ENCODE measurements around the gene OTUD3. TPM values are rescaled to one million over a fixed set of nuclear protein-coding genes. Genes with fewer than 3 reads are reported as not detected.
A peak's percentile ranks its signal among the peaks of the same experiment; 100 is the strongest.
"Not testable (repeated sequence)": the region's sequence is repeated elsewhere in the genome, so short reads cannot be mapped to it uniquely, and the experiment has no call there.

Gene OTUD3
- total RNA-seq, 1 donor from 2014 or later: 4.7 TPM

DNA sequence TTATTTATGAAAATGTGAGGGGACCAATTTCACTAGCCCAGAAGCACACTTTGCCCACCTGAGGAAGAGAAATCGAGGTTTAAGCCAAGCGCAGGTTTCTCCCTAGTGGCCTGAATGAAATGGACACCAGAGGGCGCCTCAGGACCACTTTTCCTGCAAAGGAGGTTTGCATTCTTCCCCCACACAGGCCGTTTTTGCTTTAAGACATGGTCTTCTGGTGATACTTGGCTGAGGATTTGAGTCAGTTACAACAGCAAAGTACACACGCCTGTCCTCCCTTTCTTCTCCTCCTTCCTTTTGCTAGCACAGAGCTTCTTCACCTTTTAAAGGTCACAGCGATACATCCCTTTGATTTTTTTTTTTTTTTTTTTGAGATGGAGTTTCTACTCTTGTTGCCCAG is 35.9 kb downstream of the OTUD3 start:
- DNase-seq (ENCODE audit: low read depth, low spot score): peak; percentile 30

DNA sequence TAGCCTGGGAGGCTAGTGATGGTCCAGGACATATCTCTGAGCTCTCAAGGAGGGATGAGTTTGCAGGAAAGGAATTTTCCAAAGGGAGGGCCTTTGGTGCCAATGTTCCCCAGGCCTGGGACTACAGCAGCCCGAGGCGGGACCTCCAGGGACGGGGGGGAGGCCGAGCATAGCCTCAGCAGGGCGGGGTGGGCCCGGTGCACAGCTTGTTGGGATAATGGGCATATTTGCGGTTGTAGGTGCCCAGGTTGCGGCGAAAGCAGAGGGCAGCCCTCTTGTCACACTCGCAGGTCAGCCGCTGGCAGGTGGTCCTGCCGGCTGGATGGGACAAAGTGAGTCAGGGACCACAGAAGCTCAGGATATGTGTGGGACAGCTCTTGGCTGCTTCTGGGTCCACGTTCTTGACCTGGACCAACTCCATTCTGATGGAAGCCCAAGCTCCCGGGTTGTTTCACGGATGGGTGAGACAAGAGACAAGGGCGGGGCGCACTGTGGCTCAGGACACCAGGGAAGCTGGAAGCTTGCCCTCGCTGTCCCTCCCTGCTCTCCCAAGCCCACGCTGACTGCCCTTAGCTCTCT is 38.0 kb downstream of the OTUD3 start:
- no peak for DNase-seq (ENCODE audit: low read depth, low spot score)

DNA sequence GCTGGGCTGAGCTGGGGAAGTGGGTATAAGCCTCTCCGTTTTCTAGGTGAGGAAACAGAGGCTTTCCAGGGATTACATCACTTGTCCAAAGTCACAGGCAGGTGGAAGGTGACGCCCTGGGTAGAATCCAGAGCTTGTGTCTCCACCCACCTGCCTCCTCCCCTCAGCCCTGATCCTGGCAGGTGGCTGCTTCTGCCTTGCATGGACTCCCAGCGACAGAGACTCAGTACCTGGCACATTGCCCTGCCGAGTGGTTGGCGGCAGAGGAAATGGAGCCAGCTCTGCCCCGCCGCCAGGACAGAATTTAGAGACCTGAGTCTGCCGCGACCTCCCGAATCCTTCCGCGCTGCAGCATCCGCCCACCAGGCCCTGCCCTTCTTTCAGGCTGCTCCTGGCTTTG is 39.1 kb downstream of the OTUD3 start:
- DNase-seq (ENCODE audit: low read depth, low spot score): no peak

DNA sequence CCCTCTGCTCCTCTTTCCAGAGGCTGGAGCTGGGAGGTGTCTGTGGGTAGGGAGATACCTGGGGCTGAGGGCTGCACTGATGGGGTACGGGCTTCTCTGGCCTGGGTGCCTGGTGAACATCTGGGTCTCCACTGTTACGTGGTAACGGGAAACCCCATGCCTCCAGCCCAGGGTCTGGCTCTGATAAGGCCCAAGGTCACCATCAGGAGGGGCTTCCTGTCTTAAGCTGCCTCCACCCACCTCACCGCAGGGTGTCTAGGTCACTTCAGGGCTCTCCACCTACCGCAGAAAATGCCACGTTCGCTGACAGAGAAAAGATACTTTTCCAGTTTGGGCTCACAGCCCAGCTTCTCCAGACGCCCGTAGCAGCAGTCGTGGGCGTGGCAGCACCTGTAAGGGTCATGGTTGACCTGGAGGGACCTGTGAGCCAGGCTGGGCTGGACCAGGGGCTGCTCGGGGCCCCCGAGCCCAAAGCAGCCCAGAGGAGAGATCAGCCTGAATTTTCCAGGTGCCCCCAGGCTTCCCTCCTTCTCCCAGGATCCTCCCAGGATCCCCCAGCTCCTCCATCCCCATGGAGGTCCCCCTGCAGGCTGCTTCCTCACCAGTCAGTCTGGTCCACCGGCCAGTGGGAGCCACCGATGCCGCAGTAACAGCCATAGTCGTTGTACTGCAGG is 40.0 kb downstream of the OTUD3 start:
- DNase-seq (ENCODE audit: low read depth, low spot score): no peak

DNA sequence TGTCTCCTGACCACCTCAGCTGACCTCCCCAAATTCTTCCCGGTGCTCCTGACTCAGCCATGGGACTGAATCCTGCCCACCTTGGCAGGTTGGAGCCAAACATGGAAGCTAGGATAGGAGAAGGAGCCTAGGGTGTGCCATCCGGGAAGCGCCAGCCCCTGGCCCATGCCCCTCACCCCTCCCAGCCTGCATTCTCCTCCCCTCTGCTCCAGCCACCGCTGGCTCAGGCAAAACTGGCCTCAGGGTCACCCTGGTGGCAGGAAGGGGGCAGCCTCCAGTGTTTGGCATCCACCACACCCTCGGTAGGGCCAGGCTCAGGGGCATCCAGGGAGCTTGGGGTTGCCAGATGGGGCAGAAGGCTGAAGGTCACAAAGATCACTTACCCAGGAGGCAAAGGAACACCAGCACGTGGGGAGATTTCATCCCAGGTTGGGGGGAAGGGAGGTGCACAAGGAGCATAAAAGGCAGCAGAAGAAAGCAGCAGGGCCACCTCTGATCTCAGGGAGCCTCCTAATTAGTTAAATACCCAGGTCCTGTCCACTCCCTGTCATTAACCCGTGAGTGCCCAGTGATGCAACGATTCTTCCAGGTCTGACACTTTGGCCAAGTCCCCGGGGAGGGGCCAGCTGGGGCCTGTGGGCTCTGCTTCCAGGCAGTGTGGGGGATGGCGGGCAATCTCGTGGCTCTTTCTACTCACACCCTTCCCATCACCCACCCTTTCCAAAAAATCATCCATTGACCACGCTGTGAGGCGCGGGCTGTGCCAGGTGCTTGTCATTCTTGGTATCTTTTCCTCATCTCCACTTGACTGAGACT is 41.1 kb downstream of the OTUD3 start, which contains the start of gene PLA2G2E:
Gene PLA2G2E (minus strand): TSS at position 481 of the 816 bp plus-strand sequence. CDS start 58 bp downstream, at position 423.
- DNase-seq (ENCODE audit: low read depth, low spot score): no peak

DNA sequence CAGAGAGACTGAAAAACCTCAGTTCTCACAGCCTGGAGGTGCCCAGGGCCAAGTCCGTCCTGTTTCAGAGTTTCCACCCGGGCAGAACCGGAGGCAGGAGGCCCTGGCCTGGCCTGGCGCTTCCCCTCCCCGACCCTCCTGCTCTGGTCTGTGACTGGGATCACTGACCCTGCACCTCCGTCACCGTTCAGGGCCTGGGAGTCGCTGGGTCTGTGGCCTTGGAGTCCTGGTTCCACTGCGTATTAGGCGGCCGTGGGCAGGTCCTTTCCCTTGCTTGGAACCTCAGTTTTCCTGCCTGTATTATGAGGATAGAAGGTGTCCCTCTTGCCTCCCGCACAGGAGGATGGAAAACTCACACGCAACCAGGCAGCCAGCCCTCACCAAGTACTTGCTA is 41.8 kb downstream of the OTUD3 start:
- no peak for DNase-seq (ENCODE audit: low read depth, low spot score)

DNA sequence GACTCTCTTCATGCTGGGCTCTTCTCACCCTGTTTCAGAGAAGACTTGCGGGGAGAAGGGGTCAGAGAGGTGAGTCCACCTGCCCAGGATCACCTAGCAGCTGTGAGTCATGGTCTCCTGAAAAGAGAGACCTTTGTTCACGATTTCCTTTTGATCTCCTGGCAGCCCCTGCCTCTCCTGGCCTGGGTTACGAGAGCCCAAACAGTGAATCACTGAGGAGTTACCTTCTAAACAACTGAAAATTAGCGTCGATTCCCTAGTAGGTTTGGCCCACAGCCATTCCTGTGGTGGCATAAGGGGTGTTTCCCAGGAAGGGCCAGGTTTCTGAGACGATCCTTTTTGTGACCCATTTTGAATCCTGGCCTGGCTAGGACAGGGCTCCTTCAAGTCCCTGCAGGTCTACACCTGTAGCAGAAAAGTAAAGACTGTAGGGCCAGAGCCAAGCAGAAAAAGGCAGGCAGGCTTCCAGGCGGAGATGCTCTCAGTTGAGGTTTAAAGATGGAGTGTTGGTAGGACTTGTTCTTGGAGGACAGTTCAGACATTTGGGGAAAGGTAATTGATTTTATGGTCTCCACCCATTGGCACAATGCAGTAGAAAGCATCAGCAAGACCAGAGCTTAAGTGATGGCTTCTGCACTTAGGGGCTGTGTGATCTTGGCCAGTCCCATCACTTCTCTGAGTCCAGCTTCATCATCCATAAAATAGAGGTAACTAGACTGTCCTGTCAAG is 43.3 kb downstream of the OTUD3 start:
- DNase-seq (ENCODE audit: low read depth, low spot score): no peak

DNA sequence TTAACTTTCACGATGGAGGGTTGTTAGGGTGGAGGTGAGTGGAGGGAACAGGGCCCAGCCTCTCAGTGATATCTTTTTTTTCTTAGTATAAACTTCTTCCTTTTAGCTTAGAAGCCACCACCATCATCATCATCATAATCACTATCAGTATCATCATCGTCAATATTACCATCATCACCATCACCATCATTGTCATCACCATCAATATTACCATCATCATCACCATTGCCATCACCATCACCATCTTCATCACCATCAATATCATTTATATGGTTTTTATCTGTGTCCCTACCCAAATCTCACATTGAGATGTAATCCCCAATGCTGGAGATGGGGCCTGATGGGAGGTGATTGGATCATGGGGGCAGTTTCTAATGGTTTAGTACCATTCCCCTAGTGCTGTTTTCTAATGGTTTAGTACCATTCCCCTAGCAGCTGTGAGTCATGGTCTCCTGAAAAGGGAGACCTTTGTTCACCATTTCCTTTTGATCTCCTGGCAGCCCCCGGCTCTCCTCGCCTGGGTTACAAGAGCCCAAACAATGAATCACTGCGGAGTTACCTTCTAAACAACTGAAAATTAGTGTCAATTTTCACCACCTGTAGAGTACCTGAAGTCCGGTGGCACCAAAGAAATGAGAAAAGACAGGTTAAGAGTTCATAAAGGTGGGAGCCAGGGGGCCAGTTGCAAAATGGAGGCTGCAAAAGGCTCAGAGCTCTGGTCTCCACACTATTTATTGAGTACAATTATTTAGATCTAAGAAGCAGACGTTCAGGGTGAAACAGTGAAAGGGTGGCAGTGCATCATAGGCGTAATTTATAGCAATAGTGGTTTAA is 44.3 kb downstream of the OTUD3 start:
- DNase-seq (ENCODE audit: low read depth, low spot score): peak; percentile 30

DNA sequence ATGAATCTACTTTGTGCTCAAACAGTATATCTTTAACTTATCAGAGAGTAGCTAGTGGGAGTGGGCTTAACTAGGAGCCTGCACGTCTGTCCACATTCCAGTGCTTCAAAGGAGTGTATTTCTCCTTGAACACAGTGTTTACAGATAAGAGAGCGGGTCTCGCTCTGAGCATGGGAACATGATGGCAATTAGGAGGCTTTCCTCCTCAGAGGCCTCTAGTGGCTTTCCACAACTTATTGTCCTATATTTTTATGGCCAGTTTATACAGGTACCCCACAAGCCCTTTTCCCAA is 44.9 kb downstream of the OTUD3 start:
- DNase-seq (ENCODE audit: low read depth, low spot score): not testable (repeated sequence)

DNA sequence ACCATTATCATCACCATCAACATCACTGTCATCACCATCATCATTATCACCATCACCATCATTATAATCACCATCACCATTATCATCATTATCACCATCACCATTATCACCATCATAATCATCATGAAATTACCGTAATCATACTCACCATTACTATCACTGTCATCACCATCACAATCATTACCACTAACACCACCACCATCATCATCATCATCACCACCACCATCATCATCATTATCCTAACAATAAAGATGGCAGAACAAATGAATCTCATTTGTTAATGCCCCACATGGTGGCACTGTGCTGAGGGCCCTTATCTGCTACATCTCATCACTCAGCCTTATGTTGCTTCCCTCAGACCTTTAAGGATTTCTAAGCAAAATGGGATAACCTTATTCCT is 50.7 kb downstream of the OTUD3 start:
- no peak for DNase-seq (ENCODE audit: low read depth, low spot score)

DNA sequence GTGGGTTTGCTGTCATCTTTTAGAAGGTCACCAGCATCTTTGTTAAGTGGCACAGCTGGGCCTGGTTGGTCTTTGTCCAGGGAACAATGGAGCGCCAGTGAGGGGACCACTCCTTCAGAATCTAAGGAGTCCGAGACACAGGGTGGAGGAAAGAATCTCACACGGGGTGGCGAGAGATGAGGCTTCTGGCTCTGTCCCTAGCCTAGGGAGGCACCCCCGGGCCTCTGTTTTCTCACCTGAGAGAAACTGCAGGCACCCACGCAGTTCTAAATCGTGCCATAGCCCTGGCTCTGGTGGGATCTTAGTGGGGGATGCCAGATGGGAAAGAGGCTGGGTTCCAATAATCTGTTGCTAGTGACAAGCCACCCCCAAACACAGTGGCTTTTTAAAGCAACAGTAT is 52.1 kb downstream of the OTUD3 start:
- no peak for DNase-seq (ENCODE audit: low read depth, low spot score)

DNA sequence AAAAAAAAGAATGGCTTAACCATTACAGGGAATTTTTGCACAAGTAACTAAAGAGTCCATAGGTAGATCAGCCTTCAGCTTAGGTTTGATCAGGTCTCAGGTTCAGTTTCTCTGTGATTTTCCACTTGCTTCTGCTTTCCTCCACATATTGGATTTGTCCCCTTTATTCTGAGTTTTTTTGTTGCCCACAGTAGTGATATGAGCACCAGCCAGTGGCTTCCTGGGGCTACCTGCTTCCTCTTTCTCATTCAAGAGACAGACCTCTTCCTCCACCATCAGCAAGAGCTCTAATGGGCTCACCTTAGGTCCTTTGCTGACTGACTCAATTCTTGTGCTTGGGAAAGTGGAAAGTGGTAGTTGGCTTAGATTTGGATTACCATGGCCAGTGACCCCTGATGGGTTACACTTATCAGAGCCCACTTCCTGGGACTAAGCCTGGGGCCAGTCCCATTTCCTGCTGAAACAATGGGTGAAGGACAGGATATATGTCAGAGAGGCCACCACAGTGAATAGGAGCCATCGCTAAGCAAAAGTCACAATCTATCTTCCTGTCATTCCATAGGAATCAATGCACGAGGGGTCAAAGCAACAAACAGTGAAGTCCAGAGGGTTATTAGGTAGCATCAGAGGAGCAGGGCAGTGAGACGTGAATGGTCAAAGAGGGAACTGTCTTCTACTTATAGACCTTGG is 54.0 kb downstream of the OTUD3 start:
- DNase-seq (ENCODE audit: low read depth, low spot score): no peak

DNA sequence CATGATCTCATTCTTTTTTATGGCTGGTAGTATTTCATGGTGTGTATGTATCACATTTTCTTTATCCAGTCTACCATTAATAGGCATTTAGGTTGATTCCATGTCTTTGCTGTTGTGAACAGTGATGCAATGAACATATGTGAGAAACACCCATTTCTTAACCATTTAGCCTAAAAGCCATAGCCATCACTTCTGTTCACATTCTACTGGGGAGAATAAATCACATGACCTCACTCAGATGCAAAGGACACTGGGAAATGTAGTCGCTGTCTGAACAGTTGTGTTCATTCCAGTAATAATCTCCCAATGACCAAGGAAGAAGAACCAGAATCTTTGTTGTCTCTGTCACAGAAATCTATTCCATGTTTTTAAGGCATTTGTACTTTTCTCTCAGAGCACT is 56.3 kb downstream of the OTUD3 start:
- no peak for DNase-seq (ENCODE audit: low read depth, low spot score)

DNA sequence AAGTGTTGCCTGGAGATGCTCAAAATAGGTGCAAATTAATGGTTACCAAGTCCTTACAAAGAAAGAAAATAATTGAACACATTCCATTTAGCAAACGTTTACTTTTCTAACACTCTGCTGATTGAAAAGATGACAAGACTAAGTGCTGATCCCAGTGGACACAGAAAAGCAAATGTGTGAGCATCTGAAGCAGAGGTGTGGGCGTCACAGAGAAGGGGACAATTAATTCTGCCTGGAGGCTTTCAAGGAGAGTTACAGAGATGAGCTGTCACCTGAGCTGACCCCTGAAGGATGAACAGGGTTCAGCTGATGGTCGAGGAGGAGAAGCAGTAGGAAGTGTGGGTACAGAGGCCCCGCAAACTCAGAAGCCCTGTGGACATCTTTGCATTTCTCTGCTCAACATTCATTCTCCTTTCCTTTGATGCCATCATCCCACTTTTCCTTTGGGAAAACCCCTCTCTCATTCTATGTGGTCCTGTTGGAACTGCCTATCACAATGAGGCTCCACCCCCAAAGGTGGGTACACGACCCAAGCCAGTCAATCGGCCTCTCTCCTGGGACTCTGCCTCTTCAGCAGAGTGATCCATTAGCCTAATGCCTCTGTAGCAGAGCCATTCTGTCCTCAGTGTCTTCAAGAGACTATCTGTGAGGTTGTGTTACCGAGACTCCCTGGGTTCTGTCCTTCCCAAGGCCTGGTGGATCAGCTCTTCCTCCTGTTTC is 58.5 kb downstream of the OTUD3 start:
- no peak for DNase-seq (ENCODE audit: low read depth, low spot score)

DNA sequence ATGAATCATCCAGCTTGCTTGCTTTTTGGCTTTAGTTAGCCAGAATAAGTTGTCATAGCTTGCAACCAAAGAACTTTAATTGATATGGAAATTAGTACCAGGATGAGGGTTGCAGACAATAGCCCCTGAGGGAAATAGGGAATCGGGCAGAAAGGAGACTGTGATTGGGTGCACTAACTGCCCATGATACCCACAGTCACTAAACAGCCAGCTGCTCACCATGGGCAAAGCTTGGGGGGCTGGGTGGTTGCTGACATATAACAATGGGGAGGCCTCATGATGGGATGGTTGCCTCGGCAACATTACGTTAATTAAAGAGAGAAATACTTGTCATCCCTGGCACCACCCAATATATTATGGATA is 59.0 kb downstream of the OTUD3 start:
- DNase-seq (ENCODE audit: low read depth, low spot score): no peak

DNA sequence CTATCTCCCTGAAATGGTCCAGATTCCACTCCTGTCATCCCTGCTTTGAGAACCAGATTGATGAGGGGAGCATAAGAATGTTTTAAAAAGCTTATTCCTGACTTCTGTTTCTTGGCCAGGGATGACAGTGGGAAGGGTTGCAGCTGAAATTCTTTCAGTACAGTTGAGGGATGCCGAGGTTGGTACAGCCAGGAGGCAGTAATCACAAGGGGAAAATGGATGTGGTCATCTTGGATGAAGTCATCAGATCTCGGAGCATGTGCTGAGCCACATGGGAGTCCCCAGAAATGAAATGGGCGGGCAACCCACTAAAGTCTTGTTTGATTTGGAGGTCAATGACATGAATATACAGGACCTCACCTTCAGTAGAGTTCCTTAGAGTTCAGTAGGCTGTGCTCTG is 59.9 kb downstream of the OTUD3 start:
- DNase-seq (ENCODE audit: low read depth, low spot score): no peak

DNA sequence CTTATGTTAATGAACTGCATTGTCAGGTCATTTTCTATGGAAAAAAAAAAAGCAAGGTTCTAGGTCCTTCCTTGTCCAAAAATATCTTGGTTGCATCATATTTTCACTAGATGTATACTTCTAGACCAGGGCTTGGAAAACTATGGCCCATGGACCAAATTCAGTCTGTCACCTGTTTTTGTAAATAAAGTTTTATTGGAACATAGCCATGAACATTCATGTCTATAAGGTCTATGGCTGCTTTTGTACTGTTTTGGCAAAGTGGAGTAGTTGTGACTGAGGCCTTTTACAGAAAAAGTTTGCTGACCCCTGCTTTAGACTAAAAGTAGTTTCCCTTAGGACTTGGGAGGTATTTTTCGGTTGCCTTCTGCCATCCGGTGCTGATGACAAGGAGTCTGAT is 60.5 kb downstream of the OTUD3 start:
- no peak for DNase-seq (ENCODE audit: low read depth, low spot score)

DNA sequence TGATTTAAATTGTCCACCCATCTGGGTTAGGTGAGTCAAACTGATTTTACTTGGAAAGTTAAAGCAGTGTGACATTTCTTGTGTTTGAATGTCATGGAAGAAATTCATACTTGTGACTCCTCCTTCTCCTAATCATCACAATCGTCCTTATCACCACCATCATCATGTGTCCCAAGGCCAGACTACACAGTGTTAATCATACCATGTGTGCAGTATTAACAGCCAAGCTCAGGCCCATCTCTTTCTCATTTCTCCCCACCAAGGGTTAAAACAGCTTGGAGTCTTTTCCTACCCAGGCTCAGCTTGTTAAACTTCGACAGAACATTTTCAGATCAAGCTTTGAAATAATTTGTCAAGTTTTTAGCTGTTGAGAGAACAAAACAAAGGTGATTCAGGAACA is 63.7 kb downstream of the OTUD3 start:
- DNase-seq (ENCODE audit: low read depth, low spot score): no peak

DNA sequence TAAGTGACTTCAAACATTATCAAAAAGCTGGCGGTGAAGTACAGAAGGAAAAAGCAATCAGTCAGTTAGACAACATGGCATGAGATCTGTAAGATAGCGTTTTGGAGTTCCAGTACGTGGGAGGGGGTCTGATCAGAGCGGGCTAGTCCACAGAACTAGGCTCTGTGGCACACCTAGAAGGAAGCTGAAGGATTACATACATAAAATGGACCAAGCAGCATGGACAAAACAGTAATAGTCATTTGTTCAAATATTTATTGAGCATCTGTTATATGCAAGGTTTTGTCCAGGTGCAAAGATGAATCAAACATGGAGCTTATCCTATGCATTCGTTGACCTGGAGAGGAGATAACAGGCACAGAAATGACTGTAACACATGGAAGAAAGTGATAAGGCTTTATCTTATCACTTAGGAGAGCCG is 64.1 kb downstream of the OTUD3 start:
- no peak for DNase-seq (ENCODE audit: low read depth, low spot score)

DNA sequence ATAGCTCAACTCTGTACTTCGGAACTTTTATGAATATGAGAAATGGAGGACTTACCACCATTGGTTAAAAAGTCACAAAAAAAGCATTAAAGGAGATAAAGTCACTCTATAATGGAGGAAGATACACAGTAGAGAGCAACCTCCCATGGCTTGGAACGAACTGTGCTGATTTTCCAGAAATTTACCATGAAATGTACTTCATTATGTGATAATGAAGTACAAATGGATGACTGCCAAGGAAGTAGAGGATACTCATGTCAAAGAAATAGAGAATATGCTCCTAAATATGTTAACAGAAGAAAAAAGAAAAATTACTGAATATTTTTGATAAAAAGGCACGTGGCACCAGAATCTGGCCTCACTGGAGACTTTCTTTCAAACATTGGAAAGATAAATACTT is 64.8 kb downstream of the OTUD3 start:
- DNase-seq (ENCODE audit: low read depth, low spot score): no peak

Measured in pulmonary artery endothelial cell (primary cell).